Ascending aorta (tissue), 2 donors: ENCODE data around the gene PCP2. TPM values are rescaled to one million over a fixed set of nuclear protein-coding genes. Genes with fewer than 3 reads are reported as not detected.

Experiments used
- DNase-seq, 2 donors: peaks; one replicate each; pipeline ENCODE4 v3.0.0-alpha.2; 2019; ENCODE audit warnings: low spot score in 2 of 2
- H3K27ac ChIP-seq, 2 donors: fragments of 200-600 bp; sonication (generic); one replicate each; pipeline ENCODE4 v1.5.1; 2016 to 2017; ENCODE audit warnings: mild to moderate bottlenecking in 1 of 2
- H3K27me3 ChIP-seq: fragments of 200-600 bp; sonication (generic); one replicate; pipeline ENCODE4 v1.5.1; 2017
- H3K36me3 ChIP-seq, 2 donors: fragments of 200-600 bp; sonication (generic); one replicate each; pipeline ENCODE4 v1.5.1; 2016
- H3K4me1 ChIP-seq, 2 donors: fragments of 200-600 bp; sonication (generic); one replicate each; pipeline ENCODE4 v1.5.1; 2016 to 2017; ENCODE audit warnings: mild to moderate bottlenecking in 1 of 2
- H3K4me3 ChIP-seq, 2 donors: fragments of 200-600 bp; sonication (generic); one replicate each; pipeline ENCODE4 v1.5.1; 2016 to 2017; ENCODE audit warnings: mild to moderate bottlenecking in 1 of 2
- H3K9me3 ChIP-seq, 2 donors: fragments of 200-600 bp; sonication (generic); one replicate each; pipeline ENCODE4 v1.5.1; 2016
- intact Hi-C: fragments of 100-400 bp; cut with DNase I; formaldehyde crosslinking; loops from one replicate; pipeline ENCODE4 v1.15.1; 2023
- total RNA-seq: library from RNA; depleted of rRNA; stranded (reverse); fragments of >200 nt; gene quantifications from one replicate; pipeline ENCODE4 v1.1.0, GENCODE V29; 2016
- TF ChIP-seq, protein P1 (sequence below), 3 experiments: fragments of 200-600 bp in 2 of 3; fragments of 450-650 bp in 1 of 3; sonication (generic) in 2 of 3; IDR thresholded peaks; one replicate each; pipeline ENCODE4 v1.5.1; 2016 to 2019; ENCODE audit warnings: antibody characterized with exemption in 3 of 3, mild to moderate bottlenecking in 1 of 3, moderate library complexity in 1 of 3

PCP2 gene
- total RNA-seq, 1 donor from 2014 or later, result not detected

DNA sequence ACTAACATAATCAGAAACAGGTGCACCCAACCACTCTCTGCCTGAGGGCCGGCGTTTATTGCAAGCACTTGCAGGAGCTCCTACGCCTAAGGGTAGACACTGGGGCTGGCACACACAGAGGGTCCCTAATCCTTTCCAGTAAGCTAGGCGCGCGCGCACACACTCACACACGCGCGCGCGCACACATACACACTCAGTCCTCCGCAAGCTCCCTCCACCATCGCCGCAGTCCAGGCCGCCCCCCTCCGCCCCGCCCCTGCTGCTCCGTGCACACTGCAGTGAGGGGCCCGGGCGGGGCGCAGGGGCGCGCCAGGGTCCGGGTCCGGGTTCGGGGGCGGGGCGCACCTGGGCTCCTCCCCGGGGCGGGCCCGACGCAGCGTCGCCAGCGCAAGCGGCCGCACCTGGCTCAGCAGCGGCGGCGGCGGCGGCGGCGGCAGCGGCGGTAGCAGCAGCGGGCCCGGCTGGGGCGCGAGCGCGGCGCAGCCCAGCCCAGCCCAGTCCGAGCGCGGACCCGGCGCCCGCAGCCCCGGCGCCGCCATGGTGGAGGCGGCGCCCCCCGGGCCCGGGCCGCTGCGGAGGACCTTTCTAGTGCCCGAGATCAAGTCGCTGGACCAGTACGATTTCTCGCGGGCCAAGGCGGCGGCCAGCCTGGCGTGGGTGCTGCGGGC lies 37.9 kb downstream of the PCP2 start, which contains the start of gene CAMSAP3:
TSS of gene CAMSAP3 (plus strand) at position 398 of the 668 bp plus-strand sequence. CDS start at position 538, 140 bp downstream.
- Histone ChIP-seq H3K4me3 (peak within 1 kb of the TSS; percentile 41 to 43), H3K9me3 (no peaks in the 10 kb centered on the region), H3K4me1 (no peaks in the 10 kb centered on the region), H3K27me3 (peaks cover 5% of the 10 kb centered on the region), H3K36me3 (no peaks in the 10 kb centered on the region), H3K27ac (no peak within 1 kb of the TSS)
- intact Hi-C loops, result no loop called here
- TF ChIP-seq, protein P1, sequence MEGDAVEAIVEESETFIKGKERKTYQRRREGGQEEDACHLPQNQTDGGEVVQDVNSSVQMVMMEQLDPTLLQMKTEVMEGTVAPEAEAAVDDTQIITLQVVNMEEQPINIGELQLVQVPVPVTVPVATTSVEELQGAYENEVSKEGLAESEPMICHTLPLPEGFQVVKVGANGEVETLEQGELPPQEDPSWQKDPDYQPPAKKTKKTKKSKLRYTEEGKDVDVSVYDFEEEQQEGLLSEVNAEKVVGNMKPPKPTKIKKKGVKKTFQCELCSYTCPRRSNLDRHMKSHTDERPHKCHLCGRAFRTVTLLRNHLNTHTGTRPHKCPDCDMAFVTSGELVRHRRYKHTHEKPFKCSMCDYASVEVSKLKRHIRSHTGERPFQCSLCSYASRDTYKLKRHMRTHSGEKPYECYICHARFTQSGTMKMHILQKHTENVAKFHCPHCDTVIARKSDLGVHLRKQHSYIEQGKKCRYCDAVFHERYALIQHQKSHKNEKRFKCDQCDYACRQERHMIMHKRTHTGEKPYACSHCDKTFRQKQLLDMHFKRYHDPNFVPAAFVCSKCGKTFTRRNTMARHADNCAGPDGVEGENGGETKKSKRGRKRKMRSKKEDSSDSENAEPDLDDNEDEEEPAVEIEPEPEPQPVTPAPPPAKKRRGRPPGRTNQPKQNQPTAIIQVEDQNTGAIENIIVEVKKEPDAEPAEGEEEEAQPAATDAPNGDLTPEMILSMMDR (IDR thresholded peaks at IDR 0.05), result no peak
- DNase-seq, result no peak

DNA sequence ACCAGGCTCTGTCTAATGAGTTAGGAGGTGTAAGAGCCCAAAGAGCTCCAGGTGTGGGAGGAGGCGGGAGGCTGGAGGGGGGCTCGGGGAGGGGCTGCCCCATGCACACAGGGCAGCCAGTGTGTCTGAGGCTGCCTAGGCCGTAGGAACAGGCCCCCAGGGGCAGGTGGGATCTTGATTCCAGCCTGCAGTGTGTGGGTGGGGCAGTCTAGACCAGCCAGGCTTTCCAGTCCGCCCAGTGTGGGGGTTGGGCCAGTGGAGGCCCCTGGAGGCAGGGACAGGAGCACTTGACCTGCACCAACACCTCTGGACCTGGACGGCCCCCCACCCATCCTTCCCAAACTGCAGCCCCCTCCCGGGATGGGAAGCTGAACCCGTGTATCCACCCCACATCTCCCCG lies 43.3 kb downstream of the PCP2 start:
- Histone ChIP-seq H3K4me3 (no peak overlapping the region), H3K36me3 (no peaks in the 10 kb centered on the region), H3K27me3 (no peaks in the 10 kb centered on the region), H3K4me1 (no peaks in the 10 kb centered on the region), H3K9me3 (no peaks in the 10 kb centered on the region), H3K27ac (no peak overlapping the region)
- no peak for DNase-seq
- intact Hi-C loops, result no loop called here
- TF ChIP-seq, protein P1 (IDR thresholded peaks at IDR 0.05), result no peak

DNA sequence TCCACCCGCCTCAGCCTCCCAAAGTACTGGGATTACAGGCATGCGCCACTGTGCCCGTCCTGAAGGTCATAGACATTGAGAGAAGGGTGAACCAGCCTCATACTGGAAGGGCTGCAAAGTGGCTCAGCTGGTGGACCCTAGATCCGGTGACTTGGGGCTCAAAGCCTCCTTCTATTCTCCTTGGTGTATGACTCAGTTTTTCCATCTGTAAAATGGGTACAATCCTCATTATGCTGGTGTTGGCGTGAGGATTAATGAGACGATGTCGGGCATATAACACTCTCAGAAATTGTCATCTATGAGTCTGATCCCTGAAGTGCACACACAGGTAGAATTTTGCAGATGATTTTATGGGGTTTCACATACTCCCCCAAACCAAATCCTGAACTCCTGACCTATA lies 43.7 kb downstream of the PCP2 start:
- DNase-seq, result no peak
- no peaks in the 10 kb centered on the region for H3K36me3 ChIP-seq
- H3K4me3 ChIP-seq, result no peak overlapping the region
- intact Hi-C loops, result no loop called here
- TF ChIP-seq, protein P1 (IDR thresholded peaks at IDR 0.05), result no peak
- H3K9me3 ChIP-seq, result no peaks in the 10 kb centered on the region
- H3K4me1 ChIP-seq, result no peaks in the 10 kb centered on the region
- H3K27ac ChIP-seq, result no peak overlapping the region
- no peaks in the 10 kb centered on the region for H3K27me3 ChIP-seq

DNA sequence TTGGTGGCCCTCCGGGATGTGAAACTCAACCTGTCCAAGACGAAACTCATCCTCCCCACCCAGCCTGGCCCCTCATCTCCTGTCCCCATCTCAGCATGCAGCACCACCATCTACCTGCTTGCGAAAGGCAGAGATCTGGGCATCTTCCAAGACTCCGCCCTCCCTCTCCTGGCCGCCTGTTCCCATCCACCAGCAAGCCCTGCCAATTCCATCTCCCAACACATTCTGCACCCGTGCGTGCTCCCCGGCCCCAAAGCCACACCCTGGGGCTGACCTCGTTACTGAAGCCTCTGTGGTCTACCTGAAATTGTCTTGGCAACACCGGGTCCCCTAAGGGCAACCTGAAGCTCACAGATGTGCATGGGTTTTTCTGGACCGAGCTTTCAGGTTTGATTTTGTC lies 51.1 kb downstream of the PCP2 start:
- TF ChIP-seq, protein P1 (IDR thresholded peaks at IDR 0.05), result no peak
- Histone ChIP-seq H3K4me3 (no peak overlapping the region), H3K27ac (no peak overlapping the region), H3K36me3 (no peaks in the 10 kb centered on the region), H3K27me3 (no peaks in the 10 kb centered on the region), H3K9me3 (no peaks in the 10 kb centered on the region), H3K4me1 (no peaks in the 10 kb centered on the region)
- DNase-seq, result no peak
- intact Hi-C loops, result no loop called here

Other genes starting within 250 kb of the PCP2 start
- gene PEX11G, start 144.7 kb downstream of the PCP2 start, total RNA-seq, result not detected
- gene ZNF358, start 117.6 kb downstream of the PCP2 start, total RNA-seq, result 163 TPM
- 11.9 TPM for gene MCOLN1, start 111.1 kb downstream of the PCP2 start, total RNA-seq
- gene PNPLA6, start 98.0 kb downstream of the PCP2 start, total RNA-seq, result 190 TPM
- not detected for gene CAMSAP3, start 37.9 kb downstream of the PCP2 start, total RNA-seq
- 18.4 TPM for gene XAB2, start 4.2 kb downstream of the PCP2 start, total RNA-seq
- gene PET100, start 3.9 kb downstream of the PCP2 start, total RNA-seq, result not detected
- gene STXBP2, start 3.4 kb upstream of the PCP2 start, total RNA-seq, result 26.6 TPM
- gene RETN, start 35.3 kb upstream of the PCP2 start, total RNA-seq, result not detected
- not detected for gene MCEMP1, start 43.4 kb upstream of the PCP2 start, total RNA-seq
- 166 TPM for gene TRAPPC5, start 47.1 kb upstream of the PCP2 start, total RNA-seq
- gene FCER2, start 68.4 kb upstream of the PCP2 start, total RNA-seq, result not detected
- 1.7 TPM for gene CLEC4G, start 98.4 kb upstream of the PCP2 start, total RNA-seq
- gene CD209, start 113.8 kb upstream of the PCP2 start, total RNA-seq, result 12.6 TPM
- gene CLEC4M, start 129.5 kb upstream of the PCP2 start, total RNA-seq, result not detected
- gene EVI5L, start 196.5 kb upstream of the PCP2 start, total RNA-seq, result 27.7 TPM
- gene PRR36, start 240.7 kb upstream of the PCP2 start, total RNA-seq, result not detected